DMS153 treated with DMSO at 0.1 percent for 48 hours (cell line): ENCODE results near the gene PTH2R.

Experiments
- DNase-seq: peaks from one replicate; lab custom pipeline; 2025; ENCODE audit not compliant: unreplicated experiment; lab: John Stamatoyannopoulos, UW

The PTH2R gene

DNA sequence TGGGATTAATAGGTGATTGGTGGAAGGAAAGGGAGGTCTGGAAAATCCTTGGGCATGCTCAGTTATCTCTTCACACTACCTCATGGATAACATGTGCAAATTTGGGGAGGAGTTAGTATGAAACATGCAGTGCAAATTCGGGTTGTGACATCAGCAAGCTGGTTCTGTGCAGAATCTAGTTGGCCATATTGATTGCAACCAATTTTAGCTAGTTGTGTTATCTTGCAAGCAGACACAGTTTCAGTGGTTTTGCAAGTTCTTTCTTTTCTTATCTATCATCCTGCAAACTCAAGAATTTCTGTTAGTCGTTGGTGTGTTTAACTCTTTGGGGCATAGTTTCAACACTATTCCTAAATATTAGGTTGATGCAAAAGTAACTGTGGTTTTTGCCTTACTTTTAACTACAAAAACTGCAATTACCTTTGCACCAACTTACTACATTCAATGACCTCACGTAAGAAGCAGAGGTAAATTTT is 135.4 kb downstream of the PTH2R start:
- no peak for DNase-seq

DNA sequence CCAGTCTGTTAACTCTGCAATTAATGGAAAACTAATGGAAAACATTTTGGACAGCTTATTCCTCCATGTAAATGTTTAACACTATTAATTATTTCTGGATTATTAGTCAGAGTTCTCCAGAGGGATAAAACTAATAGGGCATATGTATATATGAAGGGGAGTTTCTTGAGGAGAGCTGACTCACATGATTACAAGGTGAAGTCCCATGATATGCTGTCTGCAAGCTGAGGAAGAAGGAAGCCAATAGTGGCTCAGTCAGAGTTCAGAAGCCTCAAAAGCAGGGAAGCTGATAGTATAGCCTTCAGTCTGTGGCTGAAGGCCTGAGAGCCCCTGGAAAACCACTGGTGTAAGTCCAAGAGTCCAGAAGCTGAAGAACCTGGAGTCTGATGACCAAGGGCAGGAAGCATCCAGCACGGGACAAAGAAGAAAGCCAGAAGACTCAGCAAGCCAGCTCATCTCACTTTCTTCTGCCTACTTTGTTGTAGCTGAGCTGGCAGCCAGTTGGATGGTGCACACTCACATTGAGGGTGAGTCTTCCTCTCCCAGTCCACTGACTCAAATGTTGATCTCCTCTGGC is 136.0 kb downstream of the PTH2R start:
- no peak for DNase-seq
